ENCODE measurements around the gene DUSP9. TPM values are rescaled to one million over a fixed set of nuclear protein-coding genes. Genes with fewer than 3 reads are reported as not detected.

Gene DUSP9
- total RNA-seq, 1 donor from 2014 or later, result 2.9 TPM

GRCh38 chrX:153635788-153636668, 11.0 kb upstream of the DUSP9 start:
- FAIRE-seq, result no peak
- no peak for DNase-seq (ENCODE audit: low spot score in 2 of 2)

- FAIRE-seq (no peak), DNase-seq (ENCODE audit: low spot score in 2 of 2) (no peak)
Measured at GRCh38 chrX:153636716-153637115, 10.3 kb upstream of the DUSP9 start.

- no peak for DNase-seq (ENCODE audit: low spot score in 2 of 2)
- no peak for FAIRE-seq
Measured at GRCh38 chrX:153637121-153638040, 9.6 kb upstream of the DUSP9 start.

- DNase-seq (ENCODE audit: low spot score in 2 of 2) (no peak), FAIRE-seq (no peak)
Measured at GRCh38 chrX:153638041-153638371, 9.0 kb upstream of the DUSP9 start.

DNA sequence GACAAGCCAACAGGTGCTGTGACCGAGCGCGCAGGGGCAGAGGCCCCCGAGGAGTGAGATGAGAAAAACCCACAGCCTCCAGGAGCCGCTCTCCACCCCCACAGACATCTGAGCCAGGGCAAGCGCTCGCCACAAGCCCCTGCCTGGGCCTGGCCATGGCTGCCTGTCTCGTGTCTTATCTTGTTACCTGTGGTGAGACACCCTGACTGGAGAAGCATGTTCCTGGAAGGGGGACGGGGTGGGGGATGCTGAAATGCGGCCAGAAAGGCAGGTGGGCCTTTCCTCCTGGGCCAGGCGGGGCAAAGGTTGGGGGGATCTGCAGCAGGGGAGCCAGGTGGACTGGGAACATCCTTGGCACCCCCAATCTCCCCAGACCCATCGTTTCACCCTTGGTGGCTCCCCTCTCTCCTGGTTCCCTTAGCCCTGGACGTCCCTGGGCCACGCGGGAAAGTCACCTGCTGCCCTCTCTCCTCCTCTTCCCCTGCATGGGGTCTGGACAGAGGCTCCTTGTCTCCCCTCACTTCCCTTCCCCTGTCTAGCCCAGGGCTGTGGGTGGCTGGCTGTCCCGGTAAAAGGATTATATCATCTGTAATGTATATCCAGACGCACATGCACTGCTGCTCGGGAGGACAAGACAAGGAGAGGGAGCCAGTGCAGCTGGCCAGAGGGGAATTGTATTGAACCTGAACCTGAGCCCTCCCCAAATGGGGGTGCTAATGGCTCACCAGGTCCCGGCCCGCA, 8.4 kb upstream of the DUSP9 start:
- DNase-seq (ENCODE audit: low spot score in 2 of 2) (no peak), FAIRE-seq (no peak)

DNA sequence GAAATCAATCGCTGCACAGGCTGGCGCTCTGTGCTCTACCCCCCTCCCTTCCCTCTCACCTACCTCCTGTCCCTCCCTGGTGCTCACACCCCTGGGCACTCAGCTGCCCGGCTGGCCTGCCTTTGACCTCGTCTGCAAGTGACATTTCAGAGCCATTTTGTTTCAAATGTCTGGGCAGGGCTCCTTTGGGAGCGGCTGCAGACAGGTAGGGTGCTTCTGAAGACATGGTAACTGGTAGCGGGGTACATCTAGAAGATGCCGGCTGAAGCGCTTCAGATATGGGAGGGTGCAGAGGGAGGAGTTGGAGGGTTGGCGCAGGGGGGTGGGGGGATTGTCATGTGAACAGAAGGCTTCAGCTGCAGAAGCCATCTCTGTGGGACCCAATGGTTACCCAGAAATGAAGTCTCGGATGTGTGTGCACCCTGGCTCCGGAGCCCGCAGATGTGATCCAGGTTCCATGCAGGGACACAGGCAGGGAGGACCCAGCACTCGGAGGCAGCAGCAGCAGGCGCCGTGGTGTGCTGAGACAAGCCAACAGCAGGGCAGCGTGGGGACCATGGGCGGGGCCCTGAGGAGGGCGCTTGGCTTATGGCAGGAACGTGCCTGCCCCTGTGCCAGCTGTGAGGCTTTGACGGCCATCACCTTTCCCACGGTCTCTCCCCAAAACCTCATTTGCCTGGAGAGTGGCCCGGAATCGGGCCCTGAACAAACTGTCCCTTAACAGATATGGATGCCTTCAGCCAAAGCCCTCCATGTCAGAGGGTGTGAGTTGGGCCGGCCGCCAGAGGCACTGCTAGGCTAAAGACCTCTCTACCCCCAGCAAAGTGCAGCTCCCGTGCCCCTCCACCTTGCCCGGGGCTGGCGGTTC, 7.6 kb upstream of the DUSP9 start:
- no peak for DNase-seq (ENCODE audit: low spot score in 2 of 2)
- FAIRE-seq, result no peak

DNA sequence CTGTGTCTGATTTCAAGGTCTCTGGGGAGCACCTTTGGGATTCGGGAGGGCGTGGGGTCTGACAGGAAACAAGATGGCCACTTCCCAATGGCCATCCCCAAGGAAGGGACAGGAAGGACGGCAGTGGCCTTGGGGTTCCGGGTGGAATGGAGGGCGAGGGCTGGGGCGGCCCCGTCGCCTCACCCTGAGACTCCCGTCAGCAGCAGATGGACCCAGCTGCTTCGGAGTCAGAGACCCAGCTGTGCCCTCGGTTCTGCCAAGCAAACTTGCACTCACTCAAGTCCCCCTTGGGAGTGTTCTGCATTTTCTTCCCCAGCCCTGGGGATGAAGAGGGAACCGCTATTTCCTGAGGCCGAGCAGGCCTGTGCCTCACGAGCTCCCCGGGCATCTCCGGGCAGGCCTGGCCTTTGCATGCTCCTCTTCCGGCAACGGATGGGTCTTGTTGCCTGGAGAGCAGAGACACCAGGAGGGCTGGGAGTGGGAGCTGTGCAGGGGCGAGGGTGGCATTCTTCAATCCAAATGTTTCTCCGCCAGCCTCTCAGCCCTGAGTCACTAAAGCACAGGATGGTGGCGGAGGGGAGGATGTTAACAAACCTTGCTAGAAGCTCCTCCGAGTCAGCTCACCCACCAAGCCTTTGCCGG, 6.8 kb upstream of the DUSP9 start:
- DNase-seq (ENCODE audit: low spot score in 2 of 2), result no peak
- FAIRE-seq, result no peak

DNA sequence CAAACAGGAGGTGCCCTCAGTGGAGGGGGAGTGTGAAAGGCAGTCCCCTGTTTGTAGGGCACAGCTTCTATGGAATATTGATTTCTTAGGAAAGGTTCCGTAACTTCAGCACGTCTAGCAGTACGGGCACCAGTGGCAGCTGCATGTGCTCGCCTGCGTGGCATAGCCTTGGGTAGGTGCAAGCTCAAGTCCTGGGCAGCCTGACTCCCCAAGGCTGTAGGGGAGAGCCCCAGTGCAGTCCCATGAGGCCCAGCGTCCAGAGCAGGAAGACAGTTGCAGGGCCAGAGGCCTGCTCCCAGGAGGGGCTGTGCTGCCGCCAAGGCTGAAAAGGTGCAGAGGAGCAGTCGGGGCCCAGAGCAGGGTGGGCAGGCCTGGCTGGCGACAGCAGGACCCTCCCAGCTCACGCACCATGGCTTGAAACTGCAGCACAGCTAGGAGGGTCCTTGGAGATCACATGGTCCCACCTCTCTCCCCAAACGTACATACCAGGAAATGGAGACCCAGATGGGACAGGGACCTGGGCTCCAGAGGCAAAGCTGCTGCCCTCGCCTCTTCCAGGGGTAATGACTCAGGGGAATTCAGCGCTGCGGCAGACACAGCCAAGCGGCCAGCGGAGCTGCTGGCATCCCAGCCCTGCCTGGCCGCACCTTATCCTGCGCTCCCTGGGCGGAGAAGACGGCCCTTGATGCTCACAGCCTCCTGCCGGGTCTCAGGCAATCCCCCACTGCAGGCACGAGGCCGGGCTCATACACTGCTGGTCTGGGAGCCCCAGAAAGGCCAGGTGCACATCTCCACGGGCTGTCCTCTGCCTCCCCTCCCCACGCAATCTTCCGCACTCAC, 6.0 kb upstream of the DUSP9 start:
- no peak for DNase-seq (ENCODE audit: low spot score in 2 of 2)

DNA sequence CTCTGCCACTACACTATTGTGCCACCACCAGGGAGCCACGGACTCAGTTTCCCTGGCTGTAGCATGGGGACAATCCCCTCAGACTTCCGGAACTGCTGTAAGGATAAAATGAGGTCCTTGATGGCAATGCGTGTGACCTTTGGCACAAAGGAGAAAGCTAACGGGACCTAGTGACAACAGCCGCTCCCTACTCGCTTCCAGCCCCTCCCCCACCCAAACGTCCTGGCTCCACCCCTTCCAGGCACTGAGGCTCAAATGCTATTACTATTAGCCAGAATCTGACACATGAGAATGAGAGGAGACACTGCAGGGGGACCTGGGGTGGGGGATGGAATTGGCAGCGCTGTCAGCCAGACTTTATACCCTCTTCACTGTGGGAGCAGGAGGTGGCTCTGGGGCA, 5.4 kb upstream of the DUSP9 start:
- FAIRE-seq, result no peak
- peak in 1 of 2 donors; percentile 23 for DNase-seq (ENCODE audit: low spot score in 2 of 2)

More for the DNA sequence above, 6.0 kb upstream of the DUSP9 start:
- FAIRE-seq, result no peak

GRCh38 chrX:153642051-153642654, 4.8 kb upstream of the DUSP9 start:
- FAIRE-seq (no peak), DNase-seq (ENCODE audit: low spot score in 2 of 2) (peak in 1 of 2 donors; percentile 41)

DNA sequence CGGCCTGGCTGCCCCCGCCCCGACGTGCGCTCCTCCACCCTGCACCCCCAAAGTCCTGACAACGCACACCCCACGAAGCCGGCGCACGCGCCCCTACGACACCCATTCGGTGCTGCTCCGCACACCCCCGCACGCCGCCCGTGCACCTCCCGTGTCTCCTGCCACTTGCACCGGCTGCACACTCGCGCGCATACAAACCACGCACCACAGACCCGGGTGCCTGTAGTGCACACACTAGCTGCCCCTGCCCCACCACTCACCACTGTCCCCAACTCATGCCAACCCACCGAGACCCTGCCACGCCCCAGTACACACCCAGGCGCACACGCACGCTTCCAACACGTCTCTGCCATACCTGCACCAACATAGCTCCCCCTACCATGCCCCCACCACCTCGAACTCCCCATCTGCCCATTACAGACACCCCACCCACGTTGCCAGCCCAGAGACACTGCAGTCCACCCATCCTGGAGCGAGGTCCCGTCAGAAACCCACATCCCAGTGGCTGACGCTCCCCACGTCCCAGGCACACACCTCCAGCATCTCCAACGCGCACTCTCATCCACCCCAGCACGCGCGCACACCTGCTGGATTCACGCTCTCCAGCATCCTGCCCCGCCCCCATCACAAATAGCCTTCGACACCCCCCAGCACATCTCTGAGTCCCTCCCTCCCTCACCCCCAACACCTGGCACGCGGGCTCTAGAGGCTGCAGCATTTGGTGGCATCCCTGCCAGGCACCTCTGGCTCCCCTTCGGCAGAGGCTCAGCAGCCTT, 4.2 kb upstream of the DUSP9 start:
- DNase-seq (ENCODE audit: low spot score in 2 of 2) (peak in 1 of 2 donors; percentile 27), FAIRE-seq (no peak)

GRCh38 chrX:153643431-153644351, 3.3 kb upstream of the DUSP9 start:
- no peak for FAIRE-seq
- peak; percentile 62 to 73 for DNase-seq (ENCODE audit: low spot score in 2 of 2)

DNA sequence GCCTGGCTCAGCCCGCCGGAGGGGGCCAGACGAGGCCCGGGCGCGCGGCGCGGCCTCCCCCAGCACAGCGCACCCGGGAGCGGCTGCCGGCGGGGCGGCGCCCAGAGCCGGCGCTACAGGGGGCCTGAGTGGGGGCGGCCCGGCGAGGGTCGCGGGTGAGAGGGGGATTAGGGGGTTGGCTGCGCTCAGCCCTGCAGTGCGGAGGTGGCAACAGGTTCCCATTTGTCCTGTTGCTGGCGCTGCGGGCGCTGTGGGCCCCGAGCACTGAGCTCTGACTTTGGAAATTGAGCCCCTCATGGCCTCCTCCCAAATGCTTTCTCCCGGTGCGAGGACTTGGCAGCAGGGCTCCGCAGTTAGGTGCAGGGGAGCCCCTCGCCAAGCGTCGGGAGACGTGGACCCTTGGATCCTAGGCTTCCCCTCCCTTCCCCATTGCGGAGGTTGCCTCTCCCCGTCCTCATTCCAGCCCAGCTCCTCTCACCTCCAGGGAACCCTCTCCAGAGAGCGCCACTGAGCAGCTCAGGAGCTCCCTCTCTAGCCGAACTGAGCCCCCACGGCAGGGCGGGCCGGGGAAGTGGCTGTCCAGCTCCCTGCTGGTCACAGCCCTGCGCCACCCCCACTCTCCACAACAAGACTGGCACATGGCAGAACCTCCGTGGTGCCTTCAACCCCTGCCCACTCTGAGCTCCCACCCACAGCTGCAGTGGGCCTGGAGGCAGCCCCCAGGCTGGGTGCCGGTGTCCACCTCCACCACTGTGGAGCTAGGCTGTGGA, 2.5 kb upstream of the DUSP9 start:
- FAIRE-seq, result no peak

GRCh38 chrX:153645151-153645550, 1.9 kb upstream of the DUSP9 start:
- FAIRE-seq (no peak), DNase-seq (ENCODE audit: low spot score in 2 of 2) (no peak)

More for the DNA sequence above, 2.5 kb upstream of the DUSP9 start:
- DNase-seq (ENCODE audit: low spot score in 2 of 2), result peak in 1 of 2 donors; percentile 34

GRCh38 chrX:153645921-153646488, 998 bp upstream of the DUSP9 start:
- FAIRE-seq (no peak), DNase-seq (ENCODE audit: low spot score in 2 of 2) (peak in 1 of 2 donors; percentile 25)

Measured in frontal cortex (tissue), 4 donors.